ENCODE data around the gene RABAC1.

- TF ChIP-seq POLR2AphosphoS5 (IDR thresholded peaks at IDR 0.05; ENCODE audit: low read depth, low read length): no peak
- TF ChIP-seq PREB (CRISPR knock-in tag; IDR thresholded peaks at IDR 0.05): no peak
- no peak for TF ChIP-seq MAX (IDR thresholded peaks at IDR 0.05)
- TF ChIP-seq HOMEZ (CRISPR knock-in tag; IDR thresholded peaks at IDR 0.05; ENCODE audit: low read depth): no peak
- no peak for TF ChIP-seq EZH2 (conservative IDR thresholded peaks at IDR 0.05; ENCODE audit: low read depth, low read length)
Measured at GRCh38 chr19:41924151-41925145, 34.7 kb downstream of the RABAC1 start.

Measured in HepG2 (cell line).